GM23338 (cell line): ENCODE data around the gene ADGRB2. TPM values are rescaled to one million over a fixed set of nuclear protein-coding genes. Genes with fewer than 3 reads are reported as not detected.

Experiments
- ATAC-seq: fragments of 200-7000 bp; cut with Tn5 transposase; 3 replicates; pipeline ENCODE4 v1.9.1; 2020
- DNase-seq: peaks from one replicate; pipeline ENCODE4 v3.0.0-alpha.2; 2015; ENCODE audit warnings: low spot score
- H2AFZ ChIP-seq: fragments of 200-600 bp; sonication (generic); 2 replicates; pipeline ENCODE4 v1.8.0; 2016; ENCODE audit warnings: antibody characterized with exemption, mild to moderate bottlenecking, moderate library complexity
- H3F3A ChIP-seq: fragments of 200-600 bp; sonication (generic); replicated peaks from 2 replicates; pipeline ENCODE4 v1.8.0; 2017; ENCODE audit warnings: antibody characterized with exemption, mixed run types, low read depth
- H3K27ac ChIP-seq: fragments of 200-600 bp; sonication (generic); 2 replicates; pipeline ENCODE4 v1.6.1; 2016; ENCODE audit warnings: low read depth
- H3K27me3 ChIP-seq: fragments of 200-600 bp; sonication (generic); 2 replicates; pipeline ENCODE4 v1.8.0; 2016; ENCODE audit warnings: mild to moderate bottlenecking, mixed run types, moderate library complexity; ENCODE audit not compliant: insufficient read depth
- H3K36me3 ChIP-seq: fragments of 200-600 bp; sonication (generic); 2 replicates; pipeline ENCODE4 v1.8.0; 2016; ENCODE audit warnings: mild to moderate bottlenecking; ENCODE audit not compliant: insufficient read depth
- H3K4me1 ChIP-seq: fragments of 200-600 bp; sonication (generic); 2 replicates; pipeline ENCODE4 v1.8.0; 2016; ENCODE audit warnings: mild to moderate bottlenecking, moderate library complexity; ENCODE audit not compliant: insufficient read depth
- H3K4me2 ChIP-seq: fragments of 200-600 bp; sonication (generic); 2 replicates; pipeline ENCODE4 v1.7.1; 2017; ENCODE audit warnings: mixed run types
- H3K4me3 ChIP-seq: fragments of 200-600 bp; sonication (generic); 2 replicates; pipeline ENCODE4 v1.6.1; 2016; ENCODE audit warnings: mixed run types
- H3K79me2 ChIP-seq: fragments of 200-600 bp; sonication (generic); replicated peaks from 2 replicates; pipeline ENCODE4 v1.8.0; 2017; ENCODE audit warnings: mild to moderate bottlenecking; ENCODE audit not compliant: insufficient read depth
- H3K9me2 ChIP-seq: fragments of 200-600 bp; sonication (generic); 2 replicates; pipeline ENCODE4 v1.8.0; 2017; ENCODE audit not compliant: insufficient read depth
- H4K20me1 ChIP-seq: fragments of 200-600 bp; sonication (generic); replicated peaks from 2 replicates; pipeline ENCODE4 v1.8.0; 2017; ENCODE audit warnings: mild to moderate bottlenecking; ENCODE audit not compliant: insufficient read depth
- H3K27ac Mint-ChIP-seq: 2 replicates; pipeline ENCODE4 v1.8.0; 2020; ENCODE audit warnings: inconsistent platforms, mild to moderate bottlenecking, moderate library complexity, mixed read lengths
- H3K27me3 Mint-ChIP-seq: 3 replicates; pipeline ENCODE4 v1.8.0; 2022; ENCODE audit warnings: low read depth, mild to moderate bottlenecking, moderate library complexity, mixed read lengths, inconsistent platforms; ENCODE audit not compliant: insufficient read depth, poor library complexity
- H3K36me3 Mint-ChIP-seq: 3 replicates; pipeline ENCODE4 v1.8.0; 2021; ENCODE audit warnings: low read depth, mild to moderate bottlenecking, inconsistent platforms, moderate library complexity, mixed read lengths
- H3K4me1 Mint-ChIP-seq: 3 replicates; pipeline ENCODE4 v1.8.0; 2020; ENCODE audit warnings: mild to moderate bottlenecking, inconsistent platforms, mixed read lengths
- H3K4me3 Mint-ChIP-seq: 3 replicates; pipeline ENCODE4 v1.8.0; 2021; ENCODE audit warnings: moderate library complexity, mild to moderate bottlenecking, inconsistent platforms, mixed read lengths
- H3K9me3 Mint-ChIP-seq: 3 replicates; pipeline ENCODE4 v1.8.0; 2020; ENCODE audit warnings: moderate library complexity, mild to moderate bottlenecking, inconsistent platforms, mixed read lengths
- CREB1 ChIP-seq: fragments of 250-450 bp; sonication (Bioruptor Pico); IDR thresholded peaks from 2 replicates; pipeline ENCODE4 v1.5.0; 2020; ENCODE audit warnings: low read depth, mild to moderate bottlenecking, moderate library complexity
- ETS1 ChIP-seq: IDR thresholded peaks from 2 replicates; pipeline ENCODE4 v1.6.1; 2016; ENCODE audit warnings: antibody characterized with exemption
- EZH2 ChIP-seq: fragments of 200-600 bp; sonication (generic); IDR thresholded peaks from one replicate; pipeline ENCODE4 v1.8.0; 2017; ENCODE audit warnings: antibody characterized with exemption, mild to moderate bottlenecking, low read depth; ENCODE audit not compliant: unreplicated experiment
- EZH2phosphoT487 ChIP-seq: fragments of 200-600 bp; sonication (generic); IDR thresholded peaks from one replicate; pipeline ENCODE4 v1.8.1; 2018; ENCODE audit warnings: antibody characterized with exemption; ENCODE audit not compliant: unreplicated experiment
- JUNB ChIP-seq: IDR thresholded peaks from one replicate; pipeline ENCODE4 v1.6.1; 2016; ENCODE audit warnings: antibody characterized with exemption; ENCODE audit not compliant: unreplicated experiment
- NANOG ChIP-seq: IDR thresholded peaks from 2 replicates; pipeline ENCODE4 v1.6.1; 2016; ENCODE audit warnings: antibody characterized with exemption, borderline replicate concordance
- POLR2AphosphoS5 ChIP-seq: IDR thresholded peaks from 2 replicates; pipeline ENCODE4 v1.6.1; 2016; ENCODE audit warnings: antibody characterized with exemption, low read depth
- REST ChIP-seq: IDR thresholded peaks from one replicate; pipeline ENCODE4 v1.6.1; 2018; ENCODE audit warnings: antibody characterized with exemption; ENCODE audit not compliant: unreplicated experiment
- STAT1 ChIP-seq: IDR thresholded peaks from one replicate; pipeline ENCODE4 v1.6.1; 2016; ENCODE audit warnings: antibody characterized with exemption; ENCODE audit not compliant: unreplicated experiment
- ZNF114 ChIP-seq: fragments of 250-450 bp; sonication (Bioruptor Pico); IDR thresholded peaks from 2 replicates; pipeline ENCODE4 v1.5.0; 2020; ENCODE audit warnings: mild to moderate bottlenecking, moderate library complexity
- ZNF331 ChIP-seq: fragments of 250-450 bp; sonication (Bioruptor Pico); IDR thresholded peaks from 2 replicates; pipeline ENCODE4 v1.5.0; 2020; ENCODE audit warnings: low read depth, mild to moderate bottlenecking, moderate library complexity
- ZNF462 ChIP-seq: fragments of 250-450 bp; sonication (Bioruptor Pico); IDR thresholded peaks from 2 replicates; pipeline ENCODE4 v1.5.0; 2020; ENCODE audit warnings: mild to moderate bottlenecking, moderate library complexity
- polyA plus RNA-seq: library from polyadenylated mRNA; unstranded; fragments of >200 nt; fragmentation: Nextera tagmentation; extraction: Ambion mirVana; gene quantifications from 2 replicates; pipeline ENCODE4 v1.2.1, GENCODE V29; 2016
- total RNA-seq: library from RNA; depleted of rRNA; stranded (reverse); fragments of >200 nt; shearing (Covaris generic); gene quantifications from 2 replicates; pipeline ENCODE4 v1.2.3, GENCODE V29; 2014
- TF ChIP-seq, protein P1 (sequence below), 2 experiments: fragments of 200-600 bp in 1 of 2; sonication (generic) in 1 of 2; conservative IDR thresholded peaks; 2 replicates each; pipeline versions ENCODE4 v1.5.1 to v1.6.1; 2016 to 2017; ENCODE audit warnings: antibody characterized with exemption in 2 of 2, low read depth in 2 of 2, mild to moderate bottlenecking in 2 of 2, moderate library complexity in 1 of 2

The ADGRB2 gene
- total and polyA plus RNA-seq, 2 experiments from 2014 or later, result 8.0 to 27.8 TPM

- Histone ChIP-seq H3F3A (no peaks in the 10 kb centered on the region), H3K27ac (no peak overlapping the region), H3K4me2 (no peak overlapping the region), H3K79me2 (no peaks in the 10 kb centered on the region), H3K4me1 (peaks cover 5% of the 10 kb centered on the region; the same call in 1 of the 2 replicates), H3K9me2 (no peaks in the 10 kb centered on the region), H2AFZ (no peak overlapping the region), H3K36me3 (no peaks in the 10 kb centered on the region), H4K20me1 (no peaks in the 10 kb centered on the region), H3K27me3 (peaks cover 55% of the 10 kb centered on the region), H3K4me3 (no peak overlapping the region)
- H3K9me3 Mint-ChIP-seq, result no peaks in the 10 kb centered on the region; the same call in 2 of the 3 replicates
- H3K4me1 Mint-ChIP-seq, result peaks cover 31% of the 10 kb centered on the region
- H3K36me3 Mint-ChIP-seq, result no peaks in the 10 kb centered on the region; the same call in 2 of the 3 replicates
- TF ChIP-seq, protein P1, sequence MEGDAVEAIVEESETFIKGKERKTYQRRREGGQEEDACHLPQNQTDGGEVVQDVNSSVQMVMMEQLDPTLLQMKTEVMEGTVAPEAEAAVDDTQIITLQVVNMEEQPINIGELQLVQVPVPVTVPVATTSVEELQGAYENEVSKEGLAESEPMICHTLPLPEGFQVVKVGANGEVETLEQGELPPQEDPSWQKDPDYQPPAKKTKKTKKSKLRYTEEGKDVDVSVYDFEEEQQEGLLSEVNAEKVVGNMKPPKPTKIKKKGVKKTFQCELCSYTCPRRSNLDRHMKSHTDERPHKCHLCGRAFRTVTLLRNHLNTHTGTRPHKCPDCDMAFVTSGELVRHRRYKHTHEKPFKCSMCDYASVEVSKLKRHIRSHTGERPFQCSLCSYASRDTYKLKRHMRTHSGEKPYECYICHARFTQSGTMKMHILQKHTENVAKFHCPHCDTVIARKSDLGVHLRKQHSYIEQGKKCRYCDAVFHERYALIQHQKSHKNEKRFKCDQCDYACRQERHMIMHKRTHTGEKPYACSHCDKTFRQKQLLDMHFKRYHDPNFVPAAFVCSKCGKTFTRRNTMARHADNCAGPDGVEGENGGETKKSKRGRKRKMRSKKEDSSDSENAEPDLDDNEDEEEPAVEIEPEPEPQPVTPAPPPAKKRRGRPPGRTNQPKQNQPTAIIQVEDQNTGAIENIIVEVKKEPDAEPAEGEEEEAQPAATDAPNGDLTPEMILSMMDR (conservative IDR thresholded peaks at IDR 0.05; ENCODE audit: low read depth in 2 of 2), result no peak
- no peak for TF ChIP-seq STAT1
- TF ChIP-seq REST, result no peak
- TF ChIP-seq ZNF114, result no peak
- TF ChIP-seq EZH2phosphoT487, result no peak
- no peak for TF ChIP-seq ZNF331 (CRISPR knock-in tag)
- TF ChIP-seq NANOG, result no peak
- no peak for TF ChIP-seq CREB1 (CRISPR knock-in tag)
- TF ChIP-seq EZH2, result no peak
- no peak for TF ChIP-seq JUNB
- no peak for TF ChIP-seq ZNF462 (CRISPR knock-in tag)
- TF ChIP-seq ETS1, result no peak
- no peak for TF ChIP-seq POLR2AphosphoS5
- H3K4me3 Mint-ChIP-seq, result no peak overlapping the region
- ATAC-seq (no peak), DNase-seq (no peak)
- H3K27me3 Mint-ChIP-seq, result peaks cover 58% of the 10 kb centered on the region
- no peak overlapping the region for H3K27ac Mint-ChIP-seq
These were observed 10.4 kb upstream of the ADGRB2 start for GRCh38 chr1:31774495-31774894.
